ENCODE data around the gene GFPT1.

Gene GFPT1

DNA sequence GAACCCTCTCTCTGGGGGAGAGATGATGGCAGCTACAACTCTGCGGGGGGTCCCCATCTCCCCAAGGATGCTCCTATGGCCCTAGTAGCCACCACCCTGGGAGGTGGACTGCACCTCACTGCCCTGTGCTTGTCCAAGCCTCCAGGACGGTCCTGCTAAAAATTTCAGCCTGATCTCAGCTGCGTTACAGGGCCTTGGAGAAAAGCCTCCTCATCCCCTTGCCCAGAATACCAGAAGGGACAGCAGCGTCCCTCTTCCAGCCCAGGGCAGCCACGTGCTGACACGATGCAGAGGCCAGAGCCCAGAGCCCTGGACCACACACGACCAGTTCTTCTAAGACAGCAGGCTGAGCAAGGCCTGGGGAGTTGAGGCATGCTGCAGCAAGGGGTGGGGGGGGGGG lies 81.9 kb downstream of the GFPT1 start:
- Histone ChIP-seq H3K4me2 (ENCODE audit: low read depth, low read length, poor library complexity, severe bottlenecking) (no peak overlapping the region), H2AFZ (ENCODE audit: low read length) (no peak overlapping the region), H4K20me1 (ENCODE audit: insufficient read depth, low read length, poor library complexity, severe bottlenecking) (no peaks in the 10 kb centered on the region), H3K4me1 (ENCODE audit: insufficient read depth, low read length, poor library complexity, severe bottlenecking) (no peaks in the 10 kb centered on the region), H3K36me3 (ENCODE audit: insufficient read depth, low read length) (no peaks in the 10 kb centered on the region), H3K4me3 (ENCODE audit: low read length, poor library complexity, severe bottlenecking) (no peak overlapping the region), H3K9me2 (replicated peaks; ENCODE audit: low read depth, low read length) (no peaks in the 10 kb centered on the region), H3K27me3 (ENCODE audit: insufficient read depth, low read length, poor library complexity, severe bottlenecking) (no peaks in the 10 kb centered on the region), H3K9me3 (ENCODE audit: insufficient read depth, low read depth, low read length) (no peaks in the 10 kb centered on the region), H3F3A (ENCODE audit: low read depth) (no peaks in the 10 kb centered on the region), H3K79me2 (ENCODE audit: insufficient read depth, low read length) (no peaks in the 10 kb centered on the region), H3K9ac (ENCODE audit: low read depth, low read length, poor library complexity, severe bottlenecking) (no peak overlapping the region)
- TF ChIP-seq EZH2phosphoT487 (IDR thresholded peaks at IDR 0.05; ENCODE audit: borderline replicate concordance): no peak
- TF ChIP-seq, protein P1, sequence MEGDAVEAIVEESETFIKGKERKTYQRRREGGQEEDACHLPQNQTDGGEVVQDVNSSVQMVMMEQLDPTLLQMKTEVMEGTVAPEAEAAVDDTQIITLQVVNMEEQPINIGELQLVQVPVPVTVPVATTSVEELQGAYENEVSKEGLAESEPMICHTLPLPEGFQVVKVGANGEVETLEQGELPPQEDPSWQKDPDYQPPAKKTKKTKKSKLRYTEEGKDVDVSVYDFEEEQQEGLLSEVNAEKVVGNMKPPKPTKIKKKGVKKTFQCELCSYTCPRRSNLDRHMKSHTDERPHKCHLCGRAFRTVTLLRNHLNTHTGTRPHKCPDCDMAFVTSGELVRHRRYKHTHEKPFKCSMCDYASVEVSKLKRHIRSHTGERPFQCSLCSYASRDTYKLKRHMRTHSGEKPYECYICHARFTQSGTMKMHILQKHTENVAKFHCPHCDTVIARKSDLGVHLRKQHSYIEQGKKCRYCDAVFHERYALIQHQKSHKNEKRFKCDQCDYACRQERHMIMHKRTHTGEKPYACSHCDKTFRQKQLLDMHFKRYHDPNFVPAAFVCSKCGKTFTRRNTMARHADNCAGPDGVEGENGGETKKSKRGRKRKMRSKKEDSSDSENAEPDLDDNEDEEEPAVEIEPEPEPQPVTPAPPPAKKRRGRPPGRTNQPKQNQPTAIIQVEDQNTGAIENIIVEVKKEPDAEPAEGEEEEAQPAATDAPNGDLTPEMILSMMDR (conservative IDR thresholded peaks at IDR 0.05; ENCODE audit: low read length): no peak

DNA sequence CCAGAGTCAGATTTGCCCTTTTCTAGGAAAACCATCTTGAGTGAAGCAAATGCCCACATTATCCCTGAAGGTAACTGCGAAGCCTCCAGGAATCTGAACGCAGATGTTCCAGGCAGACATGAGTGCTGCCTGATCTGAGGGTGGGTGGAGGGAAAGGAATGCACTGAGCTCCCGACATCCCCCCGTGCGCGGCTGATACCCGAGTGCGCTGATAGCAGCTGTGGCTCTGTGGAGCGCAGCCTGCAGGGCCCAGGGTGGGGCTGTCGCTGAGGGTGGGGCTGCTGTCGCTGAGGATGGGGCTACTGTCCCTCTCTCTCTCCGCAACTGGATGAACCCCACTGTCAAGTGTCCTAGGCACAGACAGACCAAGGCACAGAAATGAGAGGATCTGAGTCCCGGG lies 82.4 kb downstream of the GFPT1 start:
- H3F3A ChIP-seq (ENCODE audit: low read depth): no peaks in the 10 kb centered on the region
- no peak overlapping the region for H2AFZ ChIP-seq (ENCODE audit: low read length)
- H3K4me3 ChIP-seq (ENCODE audit: low read length, poor library complexity, severe bottlenecking): no peak overlapping the region
- H3K9me2 ChIP-seq (replicated peaks; ENCODE audit: low read depth, low read length): no peaks in the 10 kb centered on the region
- no peak overlapping the region for H3K4me2 ChIP-seq (ENCODE audit: low read depth, low read length, poor library complexity, severe bottlenecking)
- no peaks in the 10 kb centered on the region for H4K20me1 ChIP-seq (ENCODE audit: insufficient read depth, low read length, poor library complexity, severe bottlenecking)
- H3K36me3 ChIP-seq (ENCODE audit: insufficient read depth, low read length): no peaks in the 10 kb centered on the region
- H3K27me3 ChIP-seq (ENCODE audit: insufficient read depth, low read length, poor library complexity, severe bottlenecking): no peaks in the 10 kb centered on the region
- H3K9ac ChIP-seq (ENCODE audit: low read depth, low read length, poor library complexity, severe bottlenecking): no peak overlapping the region
- H3K9me3 ChIP-seq (ENCODE audit: insufficient read depth, low read depth, low read length): no peaks in the 10 kb centered on the region
- H3K79me2 ChIP-seq (ENCODE audit: insufficient read depth, low read length): no peaks in the 10 kb centered on the region
- H3K4me1 ChIP-seq (ENCODE audit: insufficient read depth, low read length, poor library complexity, severe bottlenecking): no peaks in the 10 kb centered on the region
- TF ChIP-seq, protein P1 (conservative IDR thresholded peaks at IDR 0.05; ENCODE audit: low read length): no peak
- TF ChIP-seq EZH2phosphoT487 (IDR thresholded peaks at IDR 0.05; ENCODE audit: borderline replicate concordance): no peak

DNA sequence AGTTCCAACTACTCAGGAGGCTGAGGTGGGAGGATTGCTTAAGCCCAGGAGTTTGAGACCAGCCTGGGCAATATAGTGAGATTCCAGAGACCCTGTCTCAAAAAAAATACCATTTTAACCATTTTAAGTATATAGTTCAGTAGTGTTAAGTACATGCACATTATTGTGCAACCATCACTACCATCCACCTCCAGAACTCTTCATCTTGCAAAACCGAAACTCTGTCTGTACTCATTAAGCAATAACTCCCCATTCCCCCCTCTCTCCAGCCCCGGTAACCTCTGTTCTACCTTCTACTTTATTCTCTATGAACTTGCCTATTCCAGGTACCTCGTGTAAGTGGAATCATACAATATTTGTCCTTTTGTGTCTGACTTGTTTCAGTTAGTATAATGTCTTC lies 86.4 kb downstream of the GFPT1 start:
- Histone ChIP-seq H3K4me1 (ENCODE audit: insufficient read depth, low read length, poor library complexity, severe bottlenecking) (no peaks in the 10 kb centered on the region), H3K36me3 (ENCODE audit: insufficient read depth, low read length) (no peaks in the 10 kb centered on the region), H3K4me3 (ENCODE audit: low read length, poor library complexity, severe bottlenecking) (no peak overlapping the region), H2AFZ (ENCODE audit: low read length) (no peak overlapping the region), H4K20me1 (ENCODE audit: insufficient read depth, low read length, poor library complexity, severe bottlenecking) (no peaks in the 10 kb centered on the region), H3K27me3 (ENCODE audit: insufficient read depth, low read length, poor library complexity, severe bottlenecking) (no peaks in the 10 kb centered on the region), H3K9ac (ENCODE audit: low read depth, low read length, poor library complexity, severe bottlenecking) (no peak overlapping the region), H3K9me2 (replicated peaks; ENCODE audit: low read depth, low read length) (no peaks in the 10 kb centered on the region), H3K9me3 (ENCODE audit: insufficient read depth, low read depth, low read length) (no peaks in the 10 kb centered on the region), H3F3A (ENCODE audit: low read depth) (no peaks in the 10 kb centered on the region), H3K79me2 (ENCODE audit: insufficient read depth, low read length) (no peaks in the 10 kb centered on the region), H3K4me2 (ENCODE audit: low read depth, low read length, poor library complexity, severe bottlenecking) (no peak overlapping the region)
- no peak for TF ChIP-seq EZH2phosphoT487 (IDR thresholded peaks at IDR 0.05; ENCODE audit: borderline replicate concordance)
- TF ChIP-seq, protein P1 (conservative IDR thresholded peaks at IDR 0.05; ENCODE audit: low read length): no peak

All from Loucy (cell line).